AG09309 (cell line): ENCODE data around the gene LRRC18.

ENCODE experiments used
- DNase-seq: peaks from one replicate; pipeline ENCODE4 v3.0.0-alpha.2; 2010; ENCODE audit warnings: low read depth
- H3K4me3 ChIP-seq: 2 replicates; pipeline ENCODE4 v1.5.1; 2011; ENCODE audit warnings: mild to moderate bottlenecking, low read depth, low read length, moderate library complexity; ENCODE audit not compliant: control insufficient read depth
- CTCF ChIP-seq: IDR thresholded peaks from 2 replicates; pipeline ENCODE4 v1.5.1; 2011; ENCODE audit warnings: mild to moderate bottlenecking, low read depth, low read length, inconsistent platforms; ENCODE audit not compliant: insufficient read depth, control insufficient read depth; ENCODE audit errors: missing control alignments

LRRC18 gene

GRCh38 chr10:48940372-48940771 is 732 bp upstream of the LRRC18 start:
- TF ChIP-seq CTCF, result no peak
- DNase-seq, result no peak
- no peak overlapping the region for H3K4me3 ChIP-seq

- H3K4me3 ChIP-seq, result no peak overlapping the region
- no peak for TF ChIP-seq CTCF
- DNase-seq, result no peak
These were observed 577 bp downstream of the LRRC18 start for GRCh38 chr10:48938990-48939536.

- no peak for TF ChIP-seq CTCF
- DNase-seq, result no peak
- no peak overlapping the region for H3K4me3 ChIP-seq
These were observed 1.4 kb downstream of the LRRC18 start for GRCh38 chr10:48938281-48938680.

- no peak overlapping the region for H3K4me3 ChIP-seq
- no peak for TF ChIP-seq CTCF
- DNase-seq, result no peak
These were observed 1.8 kb downstream of the LRRC18 start for GRCh38 chr10:48937796-48938195.

- DNase-seq, result no peak
- no peak overlapping the region for H3K4me3 ChIP-seq
- TF ChIP-seq CTCF, result no peak
These were observed 4.1 kb downstream of the LRRC18 start for GRCh38 chr10:48935577-48935976.

GRCh38 chr10:48934672-48935501 is 4.8 kb downstream of the LRRC18 start:
- no peak for DNase-seq
- no peak for TF ChIP-seq CTCF
- no peak overlapping the region for H3K4me3 ChIP-seq
